Heart right ventricle (tissue), 16 donors: ENCODE measurements around the gene DAPP1. TPM values are rescaled to one million over a fixed set of nuclear protein-coding genes. Genes with fewer than 3 reads are reported as not detected.

Source experiments
- ATAC-seq, 8 donors: fragments of 200-7000 bp; cut with Tn5 transposase; one replicate each; pipeline ENCODE4 v1.9.1; 2020; ENCODE audit warnings: mild to moderate bottlenecking in 8 of 8, moderate library complexity in 8 of 8, moderate number of reproducible peaks in 1 of 8
- DNase-seq, 2 donors: peaks; one replicate each; pipeline ENCODE4 v3.0.0-alpha.2; 2020
- H3K27ac ChIP-seq, 10 donors: fragments of 200-600 bp; sonication (generic) in 2 of 10; one replicate each; pipeline versions ENCODE4 v1.5.0 to v1.8.0; 2020 to 2022; ENCODE audit warnings: mild to moderate bottlenecking in 3 of 10
- H3K27me3 ChIP-seq, 7 donors: fragments of 200-600 bp; one replicate each; pipeline ENCODE4 v1.8.0; 2021 to 2022; ENCODE audit warnings: mild to moderate bottlenecking in 2 of 7
- H3K36me3 ChIP-seq, 9 donors: fragments of 200-600 bp; sonication (generic) in 1 of 9; one replicate each; pipeline versions ENCODE4 v1.5.0 to v1.8.0; 2020 to 2022; ENCODE audit warnings: mild to moderate bottlenecking in 2 of 9
- H3K4me1 ChIP-seq, 9 donors: fragments of 200-600 bp; sonication (generic) in 1 of 9; one replicate each; pipeline versions ENCODE4 v1.5.0 to v1.8.0; 2020 to 2022; ENCODE audit warnings: mild to moderate bottlenecking in 4 of 9
- H3K4me3 ChIP-seq, 10 donors: fragments of 200-600 bp; sonication (generic) in 2 of 10; one replicate each; pipeline versions ENCODE4 v1.5.0 to v1.8.0; 2020 to 2022; ENCODE audit warnings: mild to moderate bottlenecking in 7 of 10, moderate library complexity in 2 of 10
- H3K9me3 ChIP-seq, 11 donors: fragments of 200-600 bp in 10 of 11; sonication (generic) in 2 of 11; one replicate each; pipeline versions ENCODE4 v1.5.0 to v1.8.0; 2013 to 2022; ENCODE audit warnings: mild to moderate bottlenecking in 2 of 11, control low read depth in 1 of 11, moderate library complexity in 1 of 11
- WGBS, 2 donors: extraction: QIAGEN DNeasy Blood & Tissue Kit; methylation state at CpG; one replicate each; pipeline ENCODE4 v1.1.7; 2013; ENCODE audit warnings: inconsistent platforms in 1 of 2; 5-methylcytosine and 5-hydroxymethylcytosine counted together
- intact Hi-C, 10 donors: fragments of 100-400 bp; cut with DNase I; formaldehyde crosslinking; loops; one replicate each; pipeline versions ENCODE4 v1.11.1 to v1.14.2; 2022
- polyA plus RNA-seq, 2 donors: library from polyadenylated mRNA; stranded (reverse); fragments of 200-250 nt; gene quantifications; one replicate each; pipeline ENCODE4 v1.2.3, GENCODE V29; 2013
- total RNA-seq, 10 donors: library from RNA; stranded (reverse); fragmentation: NEBNext Ultra II Directional in 3 of 10; extraction: Animal tissue kit (Norgen Biotek cat#: 25700) in 3 of 10; gene quantifications; one replicate each; pipeline versions ENCODE4 v1.2.1 to v1.2.4, GENCODE V29; 2021 to 2023
- TF ChIP-seq, protein P1 (sequence below), 9 donors: fragments of 200-600 bp; sonication (generic) in 2 of 9; IDR thresholded peaks; one replicate each; pipeline versions ENCODE4 v1.5.0 to v1.8.0; 2021 to 2022; ENCODE audit warnings: antibody characterized with exemption in 9 of 9, mild to moderate bottlenecking in 5 of 9, moderate library complexity in 1 of 9
- donor health status: Arrhythmogenic right ventricular cardiomyopathy.
- donor health status: ischemic (EF 13 %, LVEDD 7.1; RV severe dilation, severe dysfunction).
- donor health status: healthy with polysubstance abuse.
- donor health status: DM: no; HTN: yes; CAD: no.
- donor health status: DM: no; HTN: no; CAD: no.
- donor health status: ischemic (EF 25% LVEDD 6.9; RV normal size, moderate dysfunction).
- donor health status: ischemic (EF 25% LVEDD 5.7; RV mildly dilated, moderate dysfunction).
- donor health status: healthy.
- donor health status: DM: yes; HTN: yes; CAD: no.
- donor health status: Ischemic cardiomyopathy.
- donor health status: ischemic (EF 35%, LVEDD 5.7; RV mildly dilated, moderate dysfunction).
- donor health status: nonischemic (EF 11% LVEDD 7.7; RV severe dilation, severe dysfunction).
- donor health status: DM: yes; HTN: yes; CAD: no.
- donor health status: PGD.
- donor health status: ischemic (EF 29% LVEDD 5.4; RV normal size, mild dysfunction).
- donor health status: nonischemic (EF 23%, LVEDD 6.1; RV moderate dilation, normal function).

DAPP1 gene
- total and polyA plus RNA-seq, 12 donors = 0.16 to 5.4 (median 0.34) TPM; not detected in 1

DNA sequence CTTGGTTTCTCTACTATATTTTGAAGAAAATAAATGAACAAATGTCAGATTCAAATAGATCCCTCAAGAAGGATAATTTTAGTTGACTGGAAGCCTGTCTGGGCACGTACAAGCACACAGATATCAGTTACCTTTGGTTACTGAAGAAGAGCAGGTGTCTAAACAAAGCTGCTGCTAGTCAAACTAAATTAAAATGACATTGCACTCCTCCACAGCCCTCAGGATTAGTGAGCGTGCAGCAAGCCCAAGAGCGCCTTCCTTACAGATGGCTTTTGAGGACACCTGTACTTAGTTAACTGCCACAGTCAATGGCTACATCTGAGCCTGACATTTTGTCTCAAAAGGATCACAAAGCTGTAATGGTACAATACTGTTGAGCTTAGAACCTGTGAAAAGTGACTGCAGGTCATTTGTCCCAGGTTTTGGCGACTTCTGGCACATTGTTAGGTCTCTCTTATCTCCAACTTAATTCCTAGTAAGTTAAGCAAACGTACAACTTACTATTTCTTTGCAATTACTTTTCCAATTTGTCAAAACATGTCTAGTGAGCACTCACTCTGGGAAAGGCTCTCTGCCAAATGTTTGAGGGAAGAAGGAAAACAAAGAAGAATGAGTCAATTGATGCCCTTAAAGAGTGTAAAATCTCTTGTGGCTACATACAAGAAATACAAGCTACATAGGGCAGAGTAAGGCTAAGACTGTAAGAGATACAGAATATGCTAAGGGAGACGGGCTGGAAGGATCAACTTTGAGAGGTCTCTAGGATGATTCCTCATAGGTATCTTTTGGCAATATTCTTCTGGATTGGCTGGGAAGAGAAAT is 25.6 kb upstream of the DAPP1 start:
- ATAC-seq (no peak), DNase-seq (no peak)
- Histone ChIP-seq H3K27me3 (no peaks in the 10 kb centered on the region), H3K9me3 (no peaks in the 10 kb centered on the region), H3K4me1 (no peaks in the 10 kb centered on the region), H3K27ac (no peak overlapping the region), H3K4me3 (no peak overlapping the region), H3K36me3 (no peaks in the 10 kb centered on the region)
- WGBS, 2 donors = 59 to 63% methylated on average over 6 of the region's 6 CpGs
- intact Hi-C loops = no loop called here
- TF ChIP-seq, protein P1, sequence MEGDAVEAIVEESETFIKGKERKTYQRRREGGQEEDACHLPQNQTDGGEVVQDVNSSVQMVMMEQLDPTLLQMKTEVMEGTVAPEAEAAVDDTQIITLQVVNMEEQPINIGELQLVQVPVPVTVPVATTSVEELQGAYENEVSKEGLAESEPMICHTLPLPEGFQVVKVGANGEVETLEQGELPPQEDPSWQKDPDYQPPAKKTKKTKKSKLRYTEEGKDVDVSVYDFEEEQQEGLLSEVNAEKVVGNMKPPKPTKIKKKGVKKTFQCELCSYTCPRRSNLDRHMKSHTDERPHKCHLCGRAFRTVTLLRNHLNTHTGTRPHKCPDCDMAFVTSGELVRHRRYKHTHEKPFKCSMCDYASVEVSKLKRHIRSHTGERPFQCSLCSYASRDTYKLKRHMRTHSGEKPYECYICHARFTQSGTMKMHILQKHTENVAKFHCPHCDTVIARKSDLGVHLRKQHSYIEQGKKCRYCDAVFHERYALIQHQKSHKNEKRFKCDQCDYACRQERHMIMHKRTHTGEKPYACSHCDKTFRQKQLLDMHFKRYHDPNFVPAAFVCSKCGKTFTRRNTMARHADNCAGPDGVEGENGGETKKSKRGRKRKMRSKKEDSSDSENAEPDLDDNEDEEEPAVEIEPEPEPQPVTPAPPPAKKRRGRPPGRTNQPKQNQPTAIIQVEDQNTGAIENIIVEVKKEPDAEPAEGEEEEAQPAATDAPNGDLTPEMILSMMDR (IDR thresholded peaks at IDR 0.05) = no peak

DNA sequence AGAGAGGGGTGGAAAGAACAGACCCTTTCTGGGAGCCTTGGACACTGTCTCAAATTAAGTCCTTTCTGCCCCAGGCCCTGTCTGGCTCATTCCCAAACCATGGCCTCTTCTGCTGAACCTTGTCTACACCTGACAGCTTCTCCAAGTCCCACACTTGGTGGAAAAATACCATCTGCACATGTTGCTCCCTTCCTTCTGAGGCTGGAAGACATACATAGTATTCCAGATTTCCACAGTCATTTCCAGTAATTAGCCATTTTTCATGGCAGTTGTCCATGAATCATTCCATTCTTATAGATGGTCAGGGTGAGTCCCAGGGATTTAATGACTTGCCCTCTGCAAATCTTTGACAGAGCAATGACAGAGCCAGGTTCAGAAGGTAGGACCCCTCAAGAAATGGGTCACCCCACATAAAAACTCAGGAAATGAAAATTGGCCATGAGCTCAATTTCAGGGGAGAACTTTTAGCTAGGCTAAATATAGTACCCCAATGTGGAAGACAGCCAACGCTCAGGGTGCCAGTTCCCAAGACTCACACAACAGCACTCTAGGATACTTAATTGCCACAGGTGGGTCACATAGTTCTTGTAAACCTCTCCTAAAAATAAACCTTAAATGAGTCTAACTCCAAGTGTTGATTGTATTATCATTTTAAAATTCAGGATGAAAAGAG is 16.2 kb upstream of the DAPP1 start:
- peak in 5 of 8 donors; percentile 73 to 94 (median 88) for ATAC-seq
- intact Hi-C loops = loop anchor here in 5 of 10 donors (2.0 to 10.0 kb wide), 5 partner anchors 76 to 236 kb away; partner anchors contain the start of gene TRMT10A (in 1 of the 5)
- DNase-seq = peak in 1 of 2 donors; percentile 17
- peaks cover 0 to 5% (median 0%) of the 10 kb centered on the region in 11 donors for H3K9me3 ChIP-seq
- no peak overlapping the region for H3K4me3 ChIP-seq
- peaks cover 0 to 7% (median 0%) of the 10 kb centered on the region in 7 donors for H3K27me3 ChIP-seq
- H3K36me3 ChIP-seq = no peaks in the 10 kb centered on the region
- WGBS, 2 donors = 46 to 48% methylated on average over 1 of the region's 1 CpG
- H3K27ac ChIP-seq = peak overlapping the region in 1 of 10 donors; percentile 55
- TF ChIP-seq, protein P1 (IDR thresholded peaks at IDR 0.05) = no peak
- peaks cover 0 to 26% (median 3%) of the 10 kb centered on the region in 9 donors for H3K4me1 ChIP-seq

DNA sequence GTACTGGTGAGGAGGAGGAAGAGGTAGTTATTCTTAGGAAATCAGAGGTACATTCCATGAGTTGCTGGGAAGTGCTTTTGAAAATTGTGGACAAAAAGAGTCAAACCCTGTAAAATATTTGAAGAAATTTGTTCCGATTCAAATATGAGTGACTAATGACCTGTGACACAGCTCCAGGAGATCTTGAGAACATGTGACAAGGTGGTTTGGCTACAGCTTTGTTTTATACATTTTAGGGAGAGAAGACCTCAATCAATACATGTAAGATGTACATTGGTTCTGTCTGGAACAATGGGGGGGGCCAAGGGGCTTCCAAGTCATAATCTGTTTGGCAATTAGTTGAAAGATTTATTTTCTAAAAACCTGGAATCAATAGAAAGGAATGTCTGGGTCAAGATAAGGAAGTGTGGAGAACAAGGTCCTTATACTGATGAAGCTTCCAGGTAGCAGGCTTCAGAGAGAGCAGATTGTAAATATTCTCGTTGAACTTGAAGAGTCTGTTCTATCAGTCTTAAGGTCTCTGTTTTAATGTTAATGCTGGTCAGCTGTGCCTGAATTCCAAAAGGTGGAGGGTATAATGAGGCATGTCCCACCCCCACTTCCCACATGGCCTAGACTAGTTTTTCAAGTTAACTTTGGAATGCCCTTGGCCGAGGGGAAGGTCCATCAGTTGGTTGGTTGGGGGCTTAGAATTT is 15.5 kb upstream of the DAPP1 start:
- ATAC-seq (peak in 1 of 8 donors; percentile 36), DNase-seq (no peak)
- peaks cover 0 to 7% (median 0%) of the 10 kb centered on the region in 7 donors for H3K27me3 ChIP-seq
- no peaks in the 10 kb centered on the region for H3K36me3 ChIP-seq
- TF ChIP-seq, protein P1 (IDR thresholded peaks at IDR 0.05) = no peak
- no peak overlapping the region for H3K4me3 ChIP-seq
- intact Hi-C loops = loop anchor here in 5 of 10 donors (2.0 to 10.0 kb wide), 5 partner anchors 76 to 236 kb away; partner anchors contain the start of gene TRMT10A (in 1 of the 5)
- H3K9me3 ChIP-seq = peaks cover 0 to 5% (median 0%) of the 10 kb centered on the region in 11 donors
- H3K4me1 ChIP-seq = peaks cover 0 to 26% (median 3%) of the 10 kb centered on the region in 9 donors
- WGBS, 2 donors = 49 to 58% methylated on average over 3 of the region's 3 CpGs
- H3K27ac ChIP-seq = peak overlapping the region in 1 of 10 donors; percentile 55
